Measurements from ENCODE around the gene ERC2.

The ERC2 gene

DNA sequence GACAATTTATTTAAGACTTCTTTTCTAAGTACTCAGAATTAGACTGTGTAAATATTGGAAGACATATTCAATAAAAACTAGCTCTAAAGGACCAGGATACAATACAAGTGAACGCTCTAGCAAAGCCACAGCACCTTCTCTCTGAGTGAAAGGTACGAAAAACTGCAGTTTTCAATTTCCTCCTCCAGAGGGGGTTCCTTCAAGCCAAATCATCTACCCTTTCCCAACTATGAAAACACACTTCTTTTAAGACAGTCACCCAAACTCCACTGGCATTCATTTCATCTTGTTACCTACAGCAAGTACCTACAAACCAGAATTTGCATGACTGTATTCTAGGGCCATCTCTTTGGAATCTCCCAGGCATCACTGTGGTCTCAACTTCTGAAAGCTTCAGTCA, 165.8 kb downstream of the ERC2 start:
- TF ChIP-seq, protein P1, sequence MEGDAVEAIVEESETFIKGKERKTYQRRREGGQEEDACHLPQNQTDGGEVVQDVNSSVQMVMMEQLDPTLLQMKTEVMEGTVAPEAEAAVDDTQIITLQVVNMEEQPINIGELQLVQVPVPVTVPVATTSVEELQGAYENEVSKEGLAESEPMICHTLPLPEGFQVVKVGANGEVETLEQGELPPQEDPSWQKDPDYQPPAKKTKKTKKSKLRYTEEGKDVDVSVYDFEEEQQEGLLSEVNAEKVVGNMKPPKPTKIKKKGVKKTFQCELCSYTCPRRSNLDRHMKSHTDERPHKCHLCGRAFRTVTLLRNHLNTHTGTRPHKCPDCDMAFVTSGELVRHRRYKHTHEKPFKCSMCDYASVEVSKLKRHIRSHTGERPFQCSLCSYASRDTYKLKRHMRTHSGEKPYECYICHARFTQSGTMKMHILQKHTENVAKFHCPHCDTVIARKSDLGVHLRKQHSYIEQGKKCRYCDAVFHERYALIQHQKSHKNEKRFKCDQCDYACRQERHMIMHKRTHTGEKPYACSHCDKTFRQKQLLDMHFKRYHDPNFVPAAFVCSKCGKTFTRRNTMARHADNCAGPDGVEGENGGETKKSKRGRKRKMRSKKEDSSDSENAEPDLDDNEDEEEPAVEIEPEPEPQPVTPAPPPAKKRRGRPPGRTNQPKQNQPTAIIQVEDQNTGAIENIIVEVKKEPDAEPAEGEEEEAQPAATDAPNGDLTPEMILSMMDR (IDR thresholded peaks at IDR 0.05; ENCODE audit: low read length): peak; percentile 39; the same call in 1 of the 2 replicates
- TF ChIP-seq EZH2 (IDR thresholded peaks at IDR 0.05; ENCODE audit: borderline replicate concordance, low read length): no peak
- Histone ChIP-seq H3K9me2 (ENCODE audit: low read depth, low read length) (no peaks in the 10 kb centered on the region), H3F3A (ENCODE audit: insufficient read depth, low read length) (no peaks in the 10 kb centered on the region), H3K27me3 (ENCODE audit: insufficient read depth, low read length) (no peaks in the 10 kb centered on the region), H2AFZ (ENCODE audit: low read length) (no peak overlapping the region), H3K9me3 (ENCODE audit: low read length) (no peaks in the 10 kb centered on the region), H4K20me1 (ENCODE audit: insufficient read depth, low read length) (no peaks in the 10 kb centered on the region), H3K9ac (ENCODE audit: low read length) (no peak overlapping the region), H3K27ac (ENCODE audit: low read depth, low read length, poor library complexity, severe bottlenecking) (peak overlapping the region; percentile 23), H3K79me2 (ENCODE audit: insufficient read depth, low read length) (no peaks in the 10 kb centered on the region), H3K4me2 (ENCODE audit: low read length) (no peak overlapping the region), H3K4me1 (ENCODE audit: insufficient read depth, low read length, severe bottlenecking) (peaks cover 26% of the 10 kb centered on the region), H3K36me3 (ENCODE audit: insufficient read depth, low read length) (no peaks in the 10 kb centered on the region), H3K4me3 (ENCODE audit: low read depth, low read length, poor library complexity, severe bottlenecking) (no peak overlapping the region)

DNA sequence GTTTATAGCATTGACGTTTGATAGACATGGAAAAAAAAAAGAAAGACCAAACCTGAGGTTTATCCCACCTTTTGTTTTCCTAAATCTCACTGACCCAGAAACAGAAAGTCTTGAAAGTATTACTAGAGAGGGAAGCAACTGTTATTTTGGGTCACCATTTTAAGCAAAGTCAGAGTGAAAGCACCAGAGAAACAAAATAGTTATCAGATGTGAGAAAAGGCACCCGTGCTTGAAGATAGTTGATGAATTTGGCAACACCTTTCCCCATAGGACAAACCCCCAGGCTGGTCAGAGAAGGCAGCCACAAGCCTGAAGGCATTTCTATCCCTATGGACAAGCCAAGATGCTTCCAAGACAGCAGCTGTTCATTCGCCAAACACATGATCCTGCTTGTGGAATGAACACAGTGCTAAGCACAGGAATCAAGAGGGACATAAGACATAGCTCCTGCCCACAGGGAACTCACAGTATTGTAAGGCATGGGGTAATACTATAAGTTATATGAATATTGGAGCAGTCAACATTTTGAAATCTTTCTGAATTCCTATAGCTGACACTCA, 170.9 kb downstream of the ERC2 start:
- Histone ChIP-seq H3K9ac (ENCODE audit: low read length) (no peak overlapping the region), H3K79me2 (ENCODE audit: insufficient read depth, low read length) (no peaks in the 10 kb centered on the region), H3K4me3 (ENCODE audit: low read depth, low read length, poor library complexity, severe bottlenecking) (no peak overlapping the region)

DNA sequence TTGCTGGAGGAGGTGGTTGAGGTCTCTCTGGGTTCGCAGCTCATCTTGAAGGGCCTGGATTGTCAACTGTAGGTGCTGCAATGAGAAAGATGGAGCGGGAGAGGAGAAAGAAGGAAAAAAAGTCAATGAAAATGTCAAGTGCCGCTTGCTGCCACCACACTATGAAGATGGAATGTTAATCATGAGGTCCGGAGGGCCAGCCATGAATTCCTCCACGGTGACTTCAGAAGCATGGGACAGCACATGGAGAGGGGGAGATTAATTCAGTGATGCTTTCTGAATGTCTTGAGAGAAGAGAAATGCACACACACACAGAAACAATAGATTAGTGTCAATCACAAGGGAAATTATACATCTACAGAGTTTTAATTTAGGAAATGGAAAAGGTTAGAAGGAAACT, 171.9 kb downstream of the ERC2 start:
- Histone ChIP-seq H3K4me1 (ENCODE audit: insufficient read depth, low read length, severe bottlenecking) (no peaks in the 10 kb centered on the region), H3K9me3 (ENCODE audit: low read length) (no peaks in the 10 kb centered on the region), H4K20me1 (ENCODE audit: insufficient read depth, low read length) (no peaks in the 10 kb centered on the region), H3F3A (ENCODE audit: insufficient read depth, low read length) (no peaks in the 10 kb centered on the region), H3K27me3 (ENCODE audit: insufficient read depth, low read length) (no peaks in the 10 kb centered on the region), H3K27ac (ENCODE audit: low read depth, low read length, poor library complexity, severe bottlenecking) (no peak overlapping the region), H2AFZ (ENCODE audit: low read length) (no peak overlapping the region), H3K36me3 (ENCODE audit: insufficient read depth, low read length) (no peaks in the 10 kb centered on the region), H3K9me2 (ENCODE audit: low read depth, low read length) (no peaks in the 10 kb centered on the region), H3K79me2 (ENCODE audit: insufficient read depth, low read length) (no peaks in the 10 kb centered on the region), H3K9ac (ENCODE audit: low read length) (no peak overlapping the region), H3K4me3 (ENCODE audit: low read depth, low read length, poor library complexity, severe bottlenecking) (no peak overlapping the region), H3K4me2 (ENCODE audit: low read length) (no peak overlapping the region)
- no peak for TF ChIP-seq EZH2 (IDR thresholded peaks at IDR 0.05; ENCODE audit: borderline replicate concordance, low read length)
- TF ChIP-seq, protein P1 (IDR thresholded peaks at IDR 0.05; ENCODE audit: low read length): no peak

More for the DNA sequence above, 170.9 kb downstream of the ERC2 start:
- H4K20me1 ChIP-seq (ENCODE audit: insufficient read depth, low read length): no peaks in the 10 kb centered on the region
- no peaks in the 10 kb centered on the region for H3K9me2 ChIP-seq (ENCODE audit: low read depth, low read length)
- no peaks in the 10 kb centered on the region for H3F3A ChIP-seq (ENCODE audit: insufficient read depth, low read length)
- H3K4me2 ChIP-seq (ENCODE audit: low read length): no peak overlapping the region
- no peaks in the 10 kb centered on the region for H3K9me3 ChIP-seq (ENCODE audit: low read length)
- no peaks in the 10 kb centered on the region for H3K36me3 ChIP-seq (ENCODE audit: insufficient read depth, low read length)
- no peaks in the 10 kb centered on the region for H3K27me3 ChIP-seq (ENCODE audit: insufficient read depth, low read length)
- H3K4me1 ChIP-seq (ENCODE audit: insufficient read depth, low read length, severe bottlenecking): no peaks in the 10 kb centered on the region
- H2AFZ ChIP-seq (ENCODE audit: low read length): no peak overlapping the region
- no peak overlapping the region for H3K27ac ChIP-seq (ENCODE audit: low read depth, low read length, poor library complexity, severe bottlenecking)
- TF ChIP-seq, protein P1 (IDR thresholded peaks at IDR 0.05; ENCODE audit: low read length): no peak
- TF ChIP-seq EZH2 (IDR thresholded peaks at IDR 0.05; ENCODE audit: borderline replicate concordance, low read length): no peak
